Activated naive CD4-positive, alpha-beta T cell treated with anti-CD3 and anti-CD28 coated beads, Interleukin-2, amount 50 U/mL, for 72 hours (primary cell): ENCODE results near the gene CENPN. TPM values are rescaled to one million over a fixed set of nuclear protein-coding genes. Genes with fewer than 3 reads are reported as not detected.

Source experiments
- ATAC-seq, 2 donors: fragments of 150-1000 bp; cut with Tn5 transposase; 2 replicates each; pipeline ENCODE4 v1.10.0; 2021; ENCODE audit warnings: mild to moderate bottlenecking in 2 of 2, moderate library complexity in 2 of 2
- DNase-seq, 2 donors: peaks; one replicate each; pipeline ENCODE4 v3.0.0; 2021 to 2022; ENCODE audit warnings: low spot score in 2 of 2
- H3K27ac Mint-ChIP-seq, 2 donors: one replicate each; pipeline ENCODE4 v1.8.0; 2022; ENCODE audit warnings: mild to moderate bottlenecking in 2 of 2, mixed read lengths in 2 of 2
- H3K36me3 Mint-ChIP-seq, 2 donors: one replicate each; pipeline ENCODE4 v1.8.0; 2022; ENCODE audit warnings: mixed read lengths in 2 of 2
- H3K9me3 Mint-ChIP-seq, 2 donors: one replicate each; pipeline ENCODE4 v1.8.0; 2022; ENCODE audit warnings: mixed read lengths in 2 of 2
- total RNA-seq, 2 donors: library from RNA; stranded (reverse); gene quantifications; one replicate each; pipeline ENCODE4 v1.2.3, GENCODE V29; 2022

Gene CENPN
- total RNA-seq, 2 donors from 2014 or later = 41.7 to 57.9 TPM

- H3K36me3 Mint-ChIP-seq = peaks cover 0 to 5% of the 10 kb centered on the region in 2 donors
- no peak for DNase-seq
- no peak for ATAC-seq
- no peak overlapping the region for H3K27ac Mint-ChIP-seq
- H3K9me3 Mint-ChIP-seq = no peaks in the 10 kb centered on the region
These were observed 20.5 kb upstream of the CENPN start for GRCh38 chr16:80986557-80986956.

- Mint-ChIP-seq H3K36me3 (peaks cover 0 to 13% of the 10 kb centered on the region in 2 donors), H3K27ac (no peak overlapping the region), H3K9me3 (no peaks in the 10 kb centered on the region)
- no peak for ATAC-seq
- no peak for DNase-seq
These were observed 18.3 kb upstream of the CENPN start for GRCh38 chr16:80988756-80989155.

- H3K9me3 Mint-ChIP-seq = no peaks in the 10 kb centered on the region
- peaks cover 0 to 13% of the 10 kb centered on the region in 2 donors for H3K36me3 Mint-ChIP-seq
- DNase-seq (no peak), ATAC-seq (no peak)
- H3K27ac Mint-ChIP-seq = no peak overlapping the region
These were observed 17.2 kb upstream of the CENPN start for GRCh38 chr16:80989801-80990200.

- DNase-seq (no peak), ATAC-seq (no peak)
- H3K36me3 Mint-ChIP-seq = peaks cover 0 to 13% of the 10 kb centered on the region in 2 donors
- H3K9me3 Mint-ChIP-seq = no peaks in the 10 kb centered on the region
- no peak overlapping the region for H3K27ac Mint-ChIP-seq
These were observed 16.4 kb upstream of the CENPN start for GRCh38 chr16:80990577-80990976.

- Mint-ChIP-seq H3K27ac (no peak overlapping the region), H3K36me3 (peaks cover 0 to 13% of the 10 kb centered on the region in 2 donors), H3K9me3 (no peaks in the 10 kb centered on the region)
- DNase-seq (no peak), ATAC-seq (no peak)
These were observed 16.0 kb upstream of the CENPN start for GRCh38 chr16:80990978-80991377.

GRCh38 chr16:80991792-80992430, 15.1 kb upstream of the CENPN start:
- DNase-seq = no peak
- Mint-ChIP-seq H3K36me3 (peaks cover 0 to 13% of the 10 kb centered on the region in 2 donors), H3K9me3 (no peaks in the 10 kb centered on the region), H3K27ac (no peak overlapping the region)
- ATAC-seq = no peak

- no peaks in the 10 kb centered on the region for H3K9me3 Mint-ChIP-seq
- H3K27ac Mint-ChIP-seq = no peak overlapping the region
- ATAC-seq = no peak
- DNase-seq = no peak
- peaks cover 0 to 13% of the 10 kb centered on the region in 2 donors for H3K36me3 Mint-ChIP-seq
These were observed 14.2 kb upstream of the CENPN start for GRCh38 chr16:80992676-80993293.

GRCh38 chr16:80993307-80993706, 13.7 kb upstream of the CENPN start:
- Mint-ChIP-seq H3K36me3 (peaks cover 1 to 13% of the 10 kb centered on the region in 2 donors), H3K9me3 (no peaks in the 10 kb centered on the region), H3K27ac (no peak overlapping the region)
- ATAC-seq (no peak), DNase-seq (no peak)

- Mint-ChIP-seq H3K36me3 (peaks cover 7 to 13% of the 10 kb centered on the region in 2 donors), H3K9me3 (no peaks in the 10 kb centered on the region), H3K27ac (no peak overlapping the region)
- ATAC-seq (no peak), DNase-seq (no peak)
These were observed 13.2 kb upstream of the CENPN start for GRCh38 chr16:80993834-80994233.

- DNase-seq (no peak), ATAC-seq (no peak)
- H3K9me3 Mint-ChIP-seq = no peaks in the 10 kb centered on the region
- H3K36me3 Mint-ChIP-seq = peaks cover 13% of the 10 kb centered on the region in 2 donors
- H3K27ac Mint-ChIP-seq = no peak overlapping the region
These were observed 12.6 kb upstream of the CENPN start for GRCh38 chr16:80994451-80994850.

GRCh38 chr16:80996688-80997138, 10.3 kb upstream of the CENPN start:
- peak overlapping the region; percentile 81 to 86 for H3K27ac Mint-ChIP-seq
- ATAC-seq = peak in 1 of 2 donors; percentile 46
- H3K36me3 Mint-ChIP-seq = peaks cover 6 to 26% of the 10 kb centered on the region in 2 donors
- H3K9me3 Mint-ChIP-seq = no peaks in the 10 kb centered on the region
- no peak for DNase-seq

- peaks cover 5 to 32% of the 10 kb centered on the region in 2 donors for H3K36me3 Mint-ChIP-seq
These were observed 9.7 kb upstream of the CENPN start for GRCh38 chr16:80997139-80997798.

GRCh38 chr16:80997964-80998620, 8.9 kb upstream of the CENPN start:
- peaks cover 0 to 38% of the 10 kb centered on the region in 2 donors for H3K36me3 Mint-ChIP-seq
- H3K27ac Mint-ChIP-seq = peak overlapping the region in 1 of 2 donors; percentile 86
- DNase-seq (no peak), ATAC-seq (no peak)
- H3K9me3 Mint-ChIP-seq = no peaks in the 10 kb centered on the region

More at GRCh38 chr16:80997139-80997798, 9.7 kb upstream of the CENPN start:
- Mint-ChIP-seq H3K27ac (peak overlapping the region; percentile 81 to 86), H3K9me3 (no peaks in the 10 kb centered on the region)
- ATAC-seq (peak; percentile 54 to 67), DNase-seq (no peak)

- no peaks in the 10 kb centered on the region for H3K9me3 Mint-ChIP-seq
- H3K27ac Mint-ChIP-seq = no peak overlapping the region
- peaks cover 4 to 56% of the 10 kb centered on the region in 2 donors for H3K36me3 Mint-ChIP-seq
- DNase-seq = no peak
- ATAC-seq = no peak
These were observed 6.1 kb upstream of the CENPN start for GRCh38 chr16:81000873-81001272.

GRCh38 chr16:81001330-81001729, 5.7 kb upstream of the CENPN start:
- DNase-seq = no peak
- H3K9me3 Mint-ChIP-seq = no peaks in the 10 kb centered on the region
- H3K27ac Mint-ChIP-seq = no peak overlapping the region
- peaks cover 8 to 60% of the 10 kb centered on the region in 2 donors for H3K36me3 Mint-ChIP-seq
- ATAC-seq = no peak

- DNase-seq = no peak
- Mint-ChIP-seq H3K36me3 (peaks cover 14 to 66% of the 10 kb centered on the region in 2 donors), H3K9me3 (no peaks in the 10 kb centered on the region), H3K27ac (peak overlapping the region; percentile 92 to 93)
- no peak for ATAC-seq
These were observed 4.0 kb upstream of the CENPN start for GRCh38 chr16:81003064-81003463.
